Globus pallidus (tissue), 1 donor: Measurements from ENCODE around the gene SIK3.

Experiments
- DNase-seq: peaks from one replicate; pipeline ENCODE4 v3.0.0-alpha.2; 2015; ENCODE audit warnings: low spot score

Gene SIK3

GRCh38 chr11:117009905-117010605 is 88.2 kb downstream of the SIK3 start:
- no peak for DNase-seq

GRCh38 chr11:117005758-117006157 is 92.5 kb downstream of the SIK3 start:
- DNase-seq = no peak

- DNase-seq = no peak
These were observed 95.5 kb downstream of the SIK3 start for GRCh38 chr11:117002639-117003299.

GRCh38 chr11:117000014-117000737 is 98.1 kb downstream of the SIK3 start:
- no peak for DNase-seq

- no peak for DNase-seq
These were observed 101.2 kb downstream of the SIK3 start for GRCh38 chr11:116997071-116997470.

- no peak for DNase-seq
These were observed 104.0 kb downstream of the SIK3 start for GRCh38 chr11:116994195-116994594.

- DNase-seq = peak; percentile 81
These were observed 104.6 kb downstream of the SIK3 start for GRCh38 chr11:116993599-116993998.

- no peak for DNase-seq
These were observed 106.7 kb downstream of the SIK3 start for GRCh38 chr11:116991491-116991890.

GRCh38 chr11:116990811-116991210 is 107.4 kb downstream of the SIK3 start:
- DNase-seq = no peak

GRCh38 chr11:116990061-116990473 is 108.2 kb downstream of the SIK3 start:
- no peak for DNase-seq

- DNase-seq = no peak
These were observed 109.0 kb downstream of the SIK3 start for GRCh38 chr11:116989184-116989583.

GRCh38 chr11:116986521-116987105 is 111.6 kb downstream of the SIK3 start:
- DNase-seq = no peak

GRCh38 chr11:116984589-116984988 is 113.6 kb downstream of the SIK3 start:
- no peak for DNase-seq

- no peak for DNase-seq
These were observed 114.0 kb downstream of the SIK3 start for GRCh38 chr11:116984186-116984585.

- DNase-seq = no peak
These were observed 116.9 kb downstream of the SIK3 start for GRCh38 chr11:116981266-116981885.

- no peak for DNase-seq
These were observed 118.0 kb downstream of the SIK3 start for GRCh38 chr11:116980136-116980793.

GRCh38 chr11:116976941-116977570 is 121.2 kb downstream of the SIK3 start:
- peak; percentile 50 for DNase-seq

- no peak for DNase-seq
These were observed 122.6 kb downstream of the SIK3 start for GRCh38 chr11:116975661-116976060.

- no peak for DNase-seq
These were observed 125.0 kb downstream of the SIK3 start for GRCh38 chr11:116973270-116973669.

- peak; percentile 62 for DNase-seq
These were observed 125.5 kb downstream of the SIK3 start for GRCh38 chr11:116972691-116973090.
